ENCODE data around the gene SLC22A7. TPM values are rescaled to one million over a fixed set of nuclear protein-coding genes. Genes with fewer than 3 reads are reported as not detected.
"Not testable (repeated sequence)": the region's sequence is repeated elsewhere in the genome, so short reads cannot be mapped to it uniquely, and the experiment has no call there.

Gene SLC22A7
- total RNA-seq, 2 experiments from 2014 or later: not detected

DNA sequence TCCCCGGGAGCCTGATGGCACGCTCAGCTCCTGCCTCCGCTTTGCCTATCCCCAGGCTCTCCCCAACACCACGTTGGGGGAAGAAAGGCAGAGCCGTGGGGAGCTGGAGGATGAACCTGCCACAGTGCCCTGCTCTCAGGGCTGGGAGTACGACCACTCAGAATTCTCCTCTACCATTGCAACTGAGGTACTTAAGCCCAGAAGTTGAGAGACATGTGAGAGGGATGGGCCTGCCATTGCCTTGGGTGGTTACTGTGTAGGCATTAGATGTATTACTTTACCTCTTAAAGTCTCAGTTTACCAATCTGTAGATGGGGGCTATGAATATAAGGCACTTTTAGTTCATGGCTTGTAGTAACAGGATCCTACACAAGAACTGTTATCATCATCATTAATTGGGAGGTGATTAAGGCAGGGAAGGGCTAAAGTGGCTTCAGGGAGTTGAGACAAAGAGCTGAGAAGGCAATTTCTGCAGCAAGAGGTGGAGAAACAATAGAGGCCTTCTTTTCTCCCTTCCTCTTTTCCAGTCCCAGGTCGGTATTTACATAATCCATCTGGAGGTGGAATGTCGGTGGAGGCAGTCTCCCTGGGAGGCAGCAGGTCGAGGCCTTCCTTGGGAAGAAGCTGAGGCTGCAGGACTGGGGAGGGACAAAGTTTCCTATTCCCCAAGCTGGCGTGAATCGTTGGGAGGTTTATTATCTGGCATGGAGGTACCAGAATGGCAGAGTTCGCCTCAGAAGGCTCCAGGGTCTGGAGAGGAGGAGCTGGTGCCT is 691 bp downstream of the SLC22A7 start:
- no peak overlapping the region for H3K27ac Mint-ChIP-seq
- H3K9me3 Mint-ChIP-seq: no peaks in the 10 kb centered on the region
- no peak for DNase-seq
- H3K4me1 Mint-ChIP-seq (ENCODE audit: low read depth): no peaks in the 10 kb centered on the region
- no peak for ATAC-seq
- H3K27me3 Mint-ChIP-seq: peaks cover 2% of the 10 kb centered on the region
- TF ChIP-seq, protein P1, sequence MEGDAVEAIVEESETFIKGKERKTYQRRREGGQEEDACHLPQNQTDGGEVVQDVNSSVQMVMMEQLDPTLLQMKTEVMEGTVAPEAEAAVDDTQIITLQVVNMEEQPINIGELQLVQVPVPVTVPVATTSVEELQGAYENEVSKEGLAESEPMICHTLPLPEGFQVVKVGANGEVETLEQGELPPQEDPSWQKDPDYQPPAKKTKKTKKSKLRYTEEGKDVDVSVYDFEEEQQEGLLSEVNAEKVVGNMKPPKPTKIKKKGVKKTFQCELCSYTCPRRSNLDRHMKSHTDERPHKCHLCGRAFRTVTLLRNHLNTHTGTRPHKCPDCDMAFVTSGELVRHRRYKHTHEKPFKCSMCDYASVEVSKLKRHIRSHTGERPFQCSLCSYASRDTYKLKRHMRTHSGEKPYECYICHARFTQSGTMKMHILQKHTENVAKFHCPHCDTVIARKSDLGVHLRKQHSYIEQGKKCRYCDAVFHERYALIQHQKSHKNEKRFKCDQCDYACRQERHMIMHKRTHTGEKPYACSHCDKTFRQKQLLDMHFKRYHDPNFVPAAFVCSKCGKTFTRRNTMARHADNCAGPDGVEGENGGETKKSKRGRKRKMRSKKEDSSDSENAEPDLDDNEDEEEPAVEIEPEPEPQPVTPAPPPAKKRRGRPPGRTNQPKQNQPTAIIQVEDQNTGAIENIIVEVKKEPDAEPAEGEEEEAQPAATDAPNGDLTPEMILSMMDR (IDR thresholded peaks at IDR 0.05): no peak
- intact Hi-C loops (cut with micrococcal nuclease): no loop called here
- no peaks in the 10 kb centered on the region for H3K36me3 Mint-ChIP-seq (ENCODE audit: low read depth)
- POLR2A ChIA-PET: no interaction called here
- CTCF ChIA-PET: interaction anchor here (1.0 to 4.0 kb wide), 3 partner anchors 10 to 160 kb away, joined by 3 to 25 read pairs (median 3); partner anchors contain the start of gene CRIP3
- no peak overlapping the region for H3K4me3 Mint-ChIP-seq

DNA sequence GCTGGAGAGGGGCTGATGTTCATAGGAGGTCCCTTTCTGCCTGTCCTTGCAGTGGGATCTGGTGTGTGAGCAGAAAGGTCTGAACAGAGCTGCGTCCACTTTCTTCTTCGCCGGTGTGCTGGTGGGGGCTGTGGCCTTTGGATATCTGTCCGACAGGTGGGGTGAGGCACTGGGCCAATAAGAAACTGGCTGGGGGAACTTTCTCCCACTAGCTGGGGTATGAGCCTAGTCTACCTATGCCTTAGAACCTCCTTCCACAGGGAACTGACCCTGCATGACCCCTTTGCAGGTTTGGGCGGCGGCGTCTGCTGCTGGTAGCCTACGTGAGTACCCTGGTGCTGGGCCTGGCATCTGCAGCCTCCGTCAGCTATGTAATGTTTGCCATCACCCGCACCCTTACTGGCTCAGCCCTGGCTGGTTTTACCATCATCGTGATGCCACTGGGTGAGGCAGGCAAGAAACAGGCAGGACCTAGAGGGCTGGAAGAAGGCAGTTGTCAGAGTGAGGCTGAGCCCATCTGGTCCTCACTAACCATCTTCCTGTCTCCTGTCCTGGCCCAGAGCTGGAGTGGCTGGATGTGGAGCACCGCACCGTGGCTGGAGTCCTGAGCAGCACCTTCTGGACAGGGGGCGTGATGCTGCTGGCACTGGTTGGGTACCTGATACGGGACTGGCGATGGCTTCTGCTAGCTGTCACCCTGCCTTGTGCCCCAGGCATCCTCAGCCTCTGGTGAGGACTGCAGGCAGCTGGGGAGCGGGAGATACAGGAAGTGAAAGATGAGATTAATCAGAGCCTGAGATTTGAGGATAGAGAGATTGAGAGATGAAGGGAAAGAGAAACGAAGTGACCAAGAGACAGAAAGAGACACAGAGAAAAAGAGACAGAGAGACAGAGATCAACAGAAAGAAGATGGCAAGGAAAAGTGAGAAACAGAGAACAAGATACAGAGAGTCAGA is 1.6 kb downstream of the SLC22A7 start:
- Mint-ChIP-seq H3K27ac (no peak overlapping the region), H3K36me3 (ENCODE audit: low read depth) (no peaks in the 10 kb centered on the region), H3K4me1 (ENCODE audit: low read depth) (no peaks in the 10 kb centered on the region), H3K27me3 (peaks cover 2% of the 10 kb centered on the region), H3K4me3 (no peak overlapping the region), H3K9me3 (no peaks in the 10 kb centered on the region)
- intact Hi-C loops (cut with micrococcal nuclease): no loop called here
- no peak for ATAC-seq
- no peak for DNase-seq
- CTCF ChIA-PET: interaction anchor here (4.0 kb wide), 1 partner anchor 9 kb away, joined by 25 read pairs; the partner anchor contains the start of gene CRIP3
- POLR2A ChIA-PET: no interaction called here
- TF ChIP-seq, protein P1 (IDR thresholded peaks at IDR 0.05): no peak

DNA sequence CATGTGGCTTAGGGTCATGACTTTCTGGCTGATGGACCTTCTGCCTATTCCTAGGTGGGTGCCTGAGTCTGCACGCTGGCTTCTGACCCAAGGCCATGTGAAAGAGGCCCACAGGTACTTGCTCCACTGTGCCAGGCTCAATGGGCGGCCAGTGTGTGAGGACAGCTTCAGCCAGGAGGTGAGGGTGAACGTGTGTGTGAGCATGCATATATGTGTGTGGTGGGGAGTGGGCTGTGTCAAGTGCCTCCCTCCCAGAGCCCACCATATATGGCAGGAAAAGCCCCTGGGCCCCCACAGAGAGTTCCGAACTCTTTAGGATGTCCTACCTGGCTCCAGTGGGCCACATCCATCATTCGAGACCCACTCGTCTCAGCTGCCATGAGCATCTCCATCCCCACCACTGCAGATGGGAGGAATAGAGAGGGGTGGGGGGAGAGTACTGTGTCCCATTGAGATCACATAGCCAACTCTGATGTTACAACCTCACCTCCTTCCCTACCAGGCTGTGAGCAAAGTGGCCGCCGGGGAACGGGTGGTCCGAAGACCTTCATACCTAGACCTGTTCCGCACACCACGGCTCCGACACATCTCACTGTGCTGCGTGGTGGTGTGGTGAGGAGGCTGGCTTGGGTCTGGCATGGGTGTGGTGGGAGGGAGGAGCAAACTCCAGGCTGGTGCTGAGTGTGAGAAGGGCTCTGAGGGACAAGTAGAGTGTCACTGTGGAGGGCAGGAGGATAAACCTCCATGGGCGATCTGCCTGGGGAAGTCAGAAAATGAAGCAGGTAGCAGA is 3.2 kb downstream of the SLC22A7 start:
- Mint-ChIP-seq H3K27ac (no peak overlapping the region), H3K36me3 (ENCODE audit: low read depth) (no peaks in the 10 kb centered on the region), H3K27me3 (peaks cover 2% of the 10 kb centered on the region), H3K9me3 (no peaks in the 10 kb centered on the region), H3K4me3 (no peak overlapping the region), H3K4me1 (ENCODE audit: low read depth) (no peaks in the 10 kb centered on the region)
- ChIA-PET CTCF (no interaction called here), POLR2A (no interaction called here)
- intact Hi-C loops (cut with micrococcal nuclease): no loop called here
- no peak for DNase-seq
- TF ChIP-seq, protein P1 (IDR thresholded peaks at IDR 0.05): no peak
- no peak for ATAC-seq

DNA sequence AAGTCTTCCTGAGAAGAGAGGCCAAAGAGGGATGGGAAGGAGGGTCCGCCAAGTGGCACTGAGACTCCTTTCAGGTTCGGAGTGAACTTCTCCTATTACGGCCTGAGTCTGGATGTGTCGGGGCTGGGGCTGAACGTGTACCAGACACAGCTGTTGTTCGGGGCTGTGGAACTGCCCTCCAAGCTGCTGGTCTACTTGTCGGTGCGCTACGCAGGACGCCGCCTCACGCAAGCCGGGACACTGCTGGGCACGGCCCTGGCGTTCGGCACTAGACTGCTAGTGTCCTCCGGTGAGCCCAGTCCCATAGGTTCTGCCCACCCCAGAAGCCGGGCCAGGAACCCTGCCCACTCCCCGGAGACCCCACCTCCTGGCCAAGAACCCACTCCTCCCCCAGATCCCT is 4.1 kb downstream of the SLC22A7 start:
- no peaks in the 10 kb centered on the region for H3K36me3 Mint-ChIP-seq (ENCODE audit: low read depth)
- no peak overlapping the region for H3K27ac Mint-ChIP-seq
- ChIA-PET POLR2A (no interaction called here), CTCF (no interaction called here)
- TF ChIP-seq, protein P1 (IDR thresholded peaks at IDR 0.05): no peak
- H3K4me1 Mint-ChIP-seq (ENCODE audit: low read depth): no peaks in the 10 kb centered on the region
- DNase-seq (no peak), ATAC-seq (no peak)
- intact Hi-C loops (cut with micrococcal nuclease): no loop called here
- no peak overlapping the region for H3K4me3 Mint-ChIP-seq
- H3K27me3 Mint-ChIP-seq: peaks cover 2% of the 10 kb centered on the region
- H3K9me3 Mint-ChIP-seq: no peaks in the 10 kb centered on the region

GRCh38 chr6:43303006-43303405 is 4.9 kb downstream of the SLC22A7 start:
- not testable (repeated sequence) for H3K4me1 Mint-ChIP-seq (ENCODE audit: low read depth); H3K9me3 Mint-ChIP-seq
- CTCF ChIA-PET: interaction anchor here (1.3 kb wide), 1 partner anchor 95 kb away, joined by 3 read pairs; no protein-coding TSS in a partner anchor

More at GRCh38 chr6:43303006-43303405, 4.9 kb downstream of the SLC22A7 start:
- H3K27ac Mint-ChIP-seq; H3K27me3 Mint-ChIP-seq; ATAC-seq; H3K4me3 Mint-ChIP-seq; POLR2A ChIA-PET; DNase-seq; intact Hi-C loops (cut with micrococcal nuclease); H3K36me3 Mint-ChIP-seq (ENCODE audit: low read depth): not testable (repeated sequence)
